Ammon's horn (tissue), 1 donor: ENCODE data around the gene RGS10.
"Not testable (repeated sequence)": the region's sequence is repeated elsewhere in the genome, so short reads cannot be mapped to it uniquely, and the experiment has no call there.

Experiments
- DNase-seq: peaks from one replicate; pipeline ENCODE4 v3.0.0-alpha.2; 2016; ENCODE audit warnings: low spot score

Gene RGS10

GRCh38 chr10:119468542-119469324 is 73.8 kb downstream of the RGS10 start:
- no peak for DNase-seq

- no peak for DNase-seq
Observed at GRCh38 chr10:119466655-119467054, 75.9 kb downstream of the RGS10 start.

- no peak for DNase-seq
Observed at GRCh38 chr10:119466076-119466475, 76.4 kb downstream of the RGS10 start.

- DNase-seq: no peak
Observed at GRCh38 chr10:119465085-119465484, 77.4 kb downstream of the RGS10 start.

DNA sequence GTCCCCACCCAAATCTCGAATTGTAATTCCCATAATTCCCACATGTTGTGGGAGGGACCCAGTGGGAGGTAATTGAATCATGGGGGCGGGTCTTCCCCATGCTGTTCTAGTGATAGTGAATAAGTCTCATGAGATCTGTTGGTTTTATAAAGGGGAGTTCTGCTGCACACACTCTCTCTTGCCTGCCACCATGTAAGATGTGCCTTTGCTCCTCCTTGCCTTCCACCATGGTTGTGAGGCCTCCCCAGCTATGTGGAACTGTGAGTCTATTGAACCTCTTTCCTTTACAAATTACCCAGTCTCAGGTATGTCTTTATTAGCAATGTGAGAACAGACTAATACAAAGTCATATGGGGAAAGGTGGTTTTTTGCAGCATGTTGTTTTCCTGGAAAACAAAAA is 79.3 kb downstream of the RGS10 start:
- not testable (repeated sequence) for DNase-seq

GRCh38 chr10:119462773-119463172 is 79.7 kb downstream of the RGS10 start:
- no peak for DNase-seq

- no peak for DNase-seq
Observed at GRCh38 chr10:119461923-119462322, 80.6 kb downstream of the RGS10 start.

- DNase-seq: no peak
Observed at GRCh38 chr10:119461380-119461779, 81.1 kb downstream of the RGS10 start.

- no peak for DNase-seq
Observed at GRCh38 chr10:119460369-119461195, 81.9 kb downstream of the RGS10 start.

- no peak for DNase-seq
Observed at GRCh38 chr10:119459681-119460340, 82.7 kb downstream of the RGS10 start.

- DNase-seq: no peak
Observed at GRCh38 chr10:119457966-119458766, 84.4 kb downstream of the RGS10 start.

DNA sequence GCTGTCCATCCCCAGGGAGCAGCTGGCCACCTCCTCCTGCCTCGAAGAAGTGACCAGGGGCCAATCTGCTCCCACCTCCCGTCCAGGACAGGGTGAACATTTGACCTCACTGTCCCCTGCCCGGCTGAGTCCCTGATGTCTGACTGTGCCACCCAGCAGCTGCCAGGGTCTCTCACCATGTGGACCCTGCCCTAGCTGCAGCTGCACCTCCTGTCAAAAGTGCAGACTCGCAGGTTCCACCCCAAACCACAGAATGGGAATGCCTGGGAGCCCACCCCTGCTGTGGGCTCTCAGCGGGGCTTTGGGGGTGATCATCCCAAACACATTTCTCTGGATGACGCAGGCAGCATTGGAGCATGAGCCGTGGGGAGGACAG is 86.1 kb downstream of the RGS10 start:
- DNase-seq: no peak

DNA sequence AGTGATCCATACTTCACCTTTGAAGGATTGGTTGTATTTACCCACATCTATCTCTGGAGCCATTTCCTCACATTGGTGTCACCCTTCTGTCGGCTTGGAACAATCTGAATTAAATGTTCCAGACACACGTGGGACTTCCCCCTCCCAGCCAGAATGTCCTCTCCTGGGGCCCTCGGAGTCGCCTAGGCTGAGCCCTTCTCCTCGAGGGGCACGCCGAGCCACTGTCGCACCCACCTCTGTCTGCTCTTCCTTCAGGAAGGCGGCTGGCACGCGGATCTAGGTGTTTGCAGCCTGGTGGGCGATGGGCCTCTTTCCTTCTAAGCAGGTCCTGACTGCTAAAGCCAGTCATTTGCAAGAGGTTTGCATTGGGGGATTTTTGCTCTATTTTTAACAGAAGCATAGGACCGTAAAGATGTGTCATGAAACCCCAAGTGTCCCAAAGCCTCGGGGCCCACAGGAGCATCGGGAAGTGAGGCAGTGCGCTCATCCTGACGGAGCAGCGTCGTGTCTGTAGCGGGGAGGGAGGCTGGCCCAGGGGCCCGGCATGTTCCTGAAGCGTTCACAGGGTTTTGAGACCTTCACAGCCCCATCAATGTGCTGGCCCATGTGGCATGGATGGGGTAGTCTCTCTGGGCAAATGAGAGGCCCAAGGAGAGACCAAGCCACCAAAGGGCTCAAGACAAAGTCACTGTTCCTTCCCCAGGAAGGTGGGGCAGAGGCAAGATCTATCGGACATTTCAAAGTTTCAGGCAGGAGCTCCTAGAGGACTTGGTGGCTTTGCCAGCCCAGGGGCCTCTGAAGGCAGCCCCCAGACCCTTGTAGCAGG is 86.7 kb downstream of the RGS10 start:
- no peak for DNase-seq

- no peak for DNase-seq
Observed at GRCh38 chr10:119454990-119455389, 87.5 kb downstream of the RGS10 start.

GRCh38 chr10:119454316-119454715 is 88.2 kb downstream of the RGS10 start:
- no peak for DNase-seq

DNA sequence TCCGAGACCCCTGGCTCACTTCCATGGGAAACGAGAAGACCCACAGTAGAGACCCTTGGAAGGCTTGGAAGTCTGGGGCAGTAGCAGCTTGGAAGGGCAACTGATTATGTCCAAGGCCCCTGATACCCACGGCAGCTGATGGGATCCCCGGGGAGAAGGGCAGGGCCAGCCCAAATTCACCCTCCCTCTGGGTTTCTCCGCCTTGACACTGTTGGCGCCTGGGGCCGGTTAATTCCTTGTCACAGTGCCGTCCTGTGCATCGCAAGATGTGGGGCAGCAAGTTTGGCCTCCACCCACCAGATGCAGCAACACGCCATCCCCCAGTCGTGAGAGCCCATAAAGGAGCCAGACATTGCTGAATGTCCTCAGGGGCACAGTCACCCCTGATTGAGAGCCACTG is 89.2 kb downstream of the RGS10 start:
- no peak for DNase-seq

GRCh38 chr10:119452396-119452795 is 90.1 kb downstream of the RGS10 start:
- DNase-seq: no peak

DNA sequence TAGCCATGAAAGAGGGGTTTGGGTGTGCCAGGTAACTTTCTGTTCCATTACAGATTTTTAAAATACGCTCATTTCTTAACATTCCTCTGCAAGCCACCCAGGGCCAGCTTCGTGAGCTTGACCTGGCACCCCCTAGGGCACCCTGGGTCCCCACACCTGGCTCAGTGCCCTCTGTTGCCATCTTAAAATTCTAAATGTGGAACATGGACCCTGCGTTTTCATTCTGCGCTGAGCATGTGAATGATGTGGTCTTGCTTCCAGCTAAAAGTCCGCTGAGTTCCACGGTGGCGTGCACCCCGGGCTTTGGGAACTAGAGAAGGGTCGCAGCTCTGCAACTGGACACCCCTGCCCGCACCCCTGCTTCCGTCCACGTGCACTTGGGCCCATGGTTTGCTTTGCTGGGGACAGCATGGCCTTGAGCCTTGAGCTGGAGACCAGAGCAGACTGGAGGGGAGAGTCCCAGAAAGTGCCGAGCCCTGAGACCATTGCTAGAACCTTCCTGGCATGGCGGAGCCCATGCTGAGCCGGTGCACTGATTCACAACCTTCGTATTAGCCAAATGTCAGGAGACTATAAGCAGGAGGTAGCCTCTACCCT is 91.1 kb downstream of the RGS10 start:
- DNase-seq: no peak

DNA sequence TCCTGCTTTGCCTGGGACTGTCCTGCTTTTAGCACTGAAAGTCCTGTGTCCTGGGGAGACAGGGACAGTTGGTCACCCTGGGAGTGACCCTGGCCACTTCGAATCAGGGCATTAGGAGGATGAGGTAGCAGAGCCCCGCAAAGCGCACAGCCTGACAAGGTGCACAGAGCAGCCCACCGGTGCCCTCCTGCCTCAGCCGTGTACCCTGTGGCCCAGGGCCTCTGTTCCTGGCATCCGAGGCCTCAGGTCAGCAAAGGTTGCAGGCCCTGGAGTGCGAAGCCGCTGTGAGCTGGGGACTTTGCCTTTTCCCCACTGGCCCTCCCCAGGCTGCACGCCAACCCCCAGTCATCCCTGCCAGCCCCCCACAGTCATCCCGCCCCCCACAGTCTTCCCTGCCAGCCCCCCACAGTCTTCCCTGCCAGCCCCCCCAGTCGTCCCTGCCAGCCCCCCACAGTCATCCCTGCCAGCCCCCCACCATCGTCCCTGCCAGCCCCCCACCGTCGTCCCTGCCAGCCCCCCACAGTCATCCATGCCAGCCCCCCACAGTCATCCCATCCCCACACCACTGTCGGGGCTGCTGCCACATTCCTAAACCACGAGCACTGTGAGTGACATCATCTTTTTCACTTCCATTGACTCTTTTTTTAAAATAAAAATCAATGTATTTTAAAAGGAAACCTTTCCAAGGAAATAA is 91.8 kb downstream of the RGS10 start:
- DNase-seq: no peak
